Embryonic facial prominence (tissue), 1 donor: Measurements from ENCODE around the gene LGI4.
A peak's percentile ranks its signal among the peaks of the same experiment; 100 is the strongest.
"Not testable (repeated sequence)": the region's sequence is repeated elsewhere in the genome, so short reads cannot be mapped to it uniquely, and the experiment has no call there.

Experiments used
- DNase-seq: peaks from one replicate; pipeline ENCODE4 v3.0.0-alpha.2; 2016; ENCODE audit errors: extremely low spot score

Gene LGI4

DNA sequence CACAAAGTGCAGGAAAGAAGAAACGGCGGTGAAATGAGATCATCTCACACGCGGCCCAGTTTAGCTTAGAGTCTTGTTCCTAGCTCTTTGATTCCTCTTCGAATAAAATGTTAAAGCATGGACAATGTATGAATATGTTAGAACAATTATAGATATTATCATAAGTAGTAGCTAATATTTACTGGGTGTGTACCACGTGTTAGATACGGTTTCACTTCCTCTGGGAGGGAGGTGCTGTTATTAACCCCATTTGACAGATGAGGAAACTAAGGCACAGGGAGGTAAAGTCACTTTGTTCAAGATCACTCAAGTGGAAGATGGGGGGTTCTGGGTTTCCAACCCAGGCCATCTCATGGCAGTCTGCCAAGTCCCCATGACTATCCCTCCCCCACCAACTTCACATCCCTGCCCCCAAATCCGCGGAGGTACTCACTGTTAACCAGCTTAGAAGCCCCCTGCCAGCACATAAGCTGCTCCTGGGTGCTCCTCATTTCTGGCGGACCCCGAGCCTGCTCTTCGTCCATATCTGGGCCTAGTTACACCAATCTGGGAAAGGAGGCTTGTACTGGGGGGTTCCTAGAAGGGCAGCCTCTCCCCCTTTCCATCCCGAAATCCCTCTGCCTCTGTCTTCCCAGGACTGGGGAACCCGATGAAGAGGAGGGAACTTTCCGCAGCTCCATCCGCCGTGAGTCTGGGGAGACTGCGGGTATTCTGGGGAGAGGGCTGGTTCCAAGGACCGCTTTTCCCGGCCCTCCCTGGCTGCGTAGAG lies 7.2 kb upstream of the LGI4 start:
- no peak for DNase-seq

DNA sequence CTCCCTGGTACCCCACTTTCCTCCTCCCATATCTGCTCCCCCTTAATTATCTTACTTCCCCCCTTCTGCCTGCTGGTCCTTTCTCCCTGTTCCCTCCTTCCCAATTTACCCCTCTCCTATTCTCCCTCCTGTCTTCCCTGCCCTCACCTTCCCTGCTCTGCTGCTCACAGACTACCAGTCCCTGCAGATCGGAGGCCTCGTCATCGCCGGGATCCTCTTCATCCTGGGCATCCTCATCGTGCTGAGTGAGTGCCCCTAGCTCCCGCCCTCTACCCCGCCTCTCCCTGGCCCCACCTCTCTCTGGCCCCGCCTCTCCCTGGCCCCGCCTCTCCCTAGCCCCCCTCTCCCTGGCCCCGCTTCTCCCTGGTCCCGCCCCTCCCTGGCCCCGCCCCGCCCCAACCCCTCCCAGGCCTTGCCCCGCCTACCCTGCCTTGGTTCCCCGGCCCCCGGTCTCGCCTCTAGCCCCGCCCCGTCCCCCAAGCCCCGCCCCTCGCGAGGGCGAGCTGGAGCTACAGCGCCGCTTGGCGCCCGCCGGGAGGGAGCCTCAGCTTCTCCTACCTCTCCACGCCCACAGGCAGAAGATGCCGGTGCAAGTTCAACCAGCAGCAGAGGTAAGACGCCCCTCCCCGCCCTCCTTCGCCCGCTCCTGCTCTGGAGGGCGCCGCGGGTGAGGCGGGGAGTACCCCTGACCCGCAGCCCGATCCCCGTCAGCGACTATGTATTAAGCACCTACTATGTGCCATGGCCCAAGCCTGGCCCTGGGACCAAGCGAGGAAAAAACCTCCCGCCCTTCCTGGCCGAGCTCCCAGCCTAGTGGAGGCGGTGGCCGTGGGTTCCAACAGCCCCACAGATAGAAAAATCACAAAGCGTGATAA lies 6.3 kb upstream of the LGI4 start:
- peak; percentile 58 for DNase-seq

- no peak for DNase-seq
These were observed 5.5 kb upstream of the LGI4 start for GRCh38 chr19:35140207-35140961.

- no peak for DNase-seq
These were observed 3.5 kb upstream of the LGI4 start, which contains the start of gene FXYD1 for GRCh38 chr19:35138305-35138892. FXYD1 (plus strand) TSS chr19:35138824; CDS start chr19:35140080, 1,256 bp downstream.

GRCh38 chr19:35136977-35137702 lies 2.3 kb upstream of the LGI4 start:
- no peak for DNase-seq

DNA sequence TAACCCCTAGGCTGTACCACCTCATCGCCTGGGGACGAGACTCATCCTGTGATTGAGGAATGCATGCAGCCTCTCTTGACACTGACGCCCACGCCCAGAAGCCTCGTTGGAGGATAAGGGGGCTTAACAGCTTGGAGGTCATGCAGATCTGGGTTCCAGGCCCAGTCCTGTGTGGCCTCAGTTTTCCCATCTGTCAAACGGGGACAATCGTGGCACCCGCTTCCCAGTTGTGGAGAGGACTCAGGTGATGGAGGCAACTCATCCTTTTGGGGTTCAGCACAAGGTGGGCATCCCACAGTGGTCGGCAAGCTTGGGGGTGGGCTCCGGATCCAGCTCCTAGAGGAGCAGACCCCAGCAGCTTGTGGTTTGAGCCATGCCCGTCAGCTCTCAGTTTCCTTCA lies 1.4 kb upstream of the LGI4 start:
- no peak for DNase-seq

DNA sequence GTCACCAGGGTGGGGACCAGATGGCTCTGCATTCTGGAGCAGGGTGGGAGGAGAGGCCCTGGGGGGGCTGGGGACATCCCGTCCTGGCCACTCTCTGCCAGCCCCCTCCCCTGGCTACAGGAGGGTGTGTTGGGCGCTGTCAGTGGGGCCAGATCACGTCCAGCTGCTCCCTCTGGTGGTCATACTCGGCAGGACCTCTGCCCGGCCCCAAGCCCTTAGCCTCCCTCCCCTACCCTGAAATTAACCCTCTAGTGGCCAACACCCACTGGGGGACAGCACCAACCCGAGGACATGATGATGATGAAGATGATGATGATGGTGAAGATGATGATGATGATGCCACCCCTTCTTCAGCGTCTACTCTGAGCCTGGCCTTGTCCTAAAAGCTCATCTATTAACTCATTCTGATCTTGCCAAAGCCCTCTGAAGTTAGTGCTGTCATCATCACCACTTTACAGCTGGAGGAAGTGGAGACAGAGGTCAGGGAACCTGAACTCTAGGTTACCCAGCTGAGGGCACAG lies 590 bp upstream of the LGI4 start:
- peak; percentile 51 for DNase-seq

- DNase-seq = no peak
These were observed 1.0 kb downstream of the LGI4 start for GRCh38 chr19:35133826-35134225.

DNA sequence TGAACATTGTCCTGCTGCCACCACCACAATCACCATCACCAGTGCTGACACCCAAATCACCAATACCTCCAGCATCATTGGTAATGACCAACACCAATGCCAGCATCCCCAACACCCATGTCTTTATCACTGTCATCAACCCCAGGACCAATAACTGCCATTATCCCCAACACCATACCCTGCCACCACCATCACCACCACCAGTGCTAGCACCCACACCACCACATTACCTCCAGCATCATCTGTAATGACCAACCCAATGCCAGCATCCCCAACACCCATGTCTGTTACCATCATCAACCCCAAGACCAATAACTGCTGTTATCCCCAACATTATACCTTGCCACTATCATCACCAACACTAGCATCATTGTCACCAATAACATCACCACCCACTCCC lies 2.6 kb downstream of the LGI4 start:
- DNase-seq = no peak

GRCh38 chr19:35130761-35131720 lies 3.8 kb downstream of the LGI4 start:
- DNase-seq = no peak

- DNase-seq = not testable (repeated sequence)
These were observed 5.1 kb downstream of the LGI4 start for GRCh38 chr19:35129724-35130274.

DNA sequence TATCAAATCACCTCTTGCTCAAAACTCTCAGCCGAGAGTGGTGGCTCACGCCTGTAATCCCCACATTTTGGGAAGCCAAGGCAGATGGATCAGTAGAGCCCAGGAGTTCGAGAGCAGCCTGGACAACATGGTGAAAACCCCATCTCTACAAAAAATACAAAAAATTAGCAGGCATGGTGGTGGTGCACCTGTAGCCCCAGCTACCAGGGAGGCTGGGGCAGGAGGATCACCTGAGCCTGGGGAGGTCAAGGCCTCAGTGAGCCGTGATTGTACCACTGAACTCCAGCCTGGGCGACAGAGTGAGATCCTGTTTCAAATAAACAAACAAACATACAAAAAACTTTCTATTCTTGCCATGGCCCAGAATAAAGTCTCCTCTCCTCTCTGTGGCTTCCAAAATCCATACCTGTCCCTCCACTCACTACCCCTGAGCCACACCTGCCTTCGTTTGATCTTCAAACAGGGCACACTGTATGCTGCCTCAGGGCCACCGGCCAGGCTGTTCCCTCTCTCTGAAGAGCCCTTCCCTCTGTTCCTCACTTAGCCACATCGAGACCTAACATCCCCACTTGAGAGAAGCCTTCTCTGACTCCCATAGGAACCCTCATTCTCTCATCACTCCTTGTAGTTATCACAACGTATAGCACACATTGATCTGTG lies 6.3 kb downstream of the LGI4 start:
- no peak for DNase-seq

GRCh38 chr19:35127871-35128270 lies 7.0 kb downstream of the LGI4 start:
- no peak for DNase-seq

DNA sequence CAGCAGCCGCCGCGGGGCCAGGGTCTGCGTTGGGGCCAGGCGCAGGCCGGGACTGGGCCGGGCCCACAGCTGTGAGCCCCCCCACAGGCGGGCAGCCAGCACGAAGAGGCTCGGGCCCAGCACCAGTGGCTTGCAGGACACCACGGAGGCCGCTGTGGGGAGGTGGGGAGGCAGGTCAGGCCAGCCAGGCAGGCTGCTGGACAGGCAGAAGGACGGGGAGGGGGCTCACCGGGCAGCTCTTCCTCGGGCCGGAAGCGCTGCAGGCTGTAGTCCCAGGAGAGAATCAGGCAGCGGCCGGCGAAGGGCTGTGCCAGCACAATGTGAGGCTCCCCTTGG lies 8.3 kb downstream of the LGI4 start:
- DNase-seq = no peak

- no peak for DNase-seq
These were observed 8.9 kb downstream of the LGI4 start for GRCh38 chr19:35125749-35126623.

DNA sequence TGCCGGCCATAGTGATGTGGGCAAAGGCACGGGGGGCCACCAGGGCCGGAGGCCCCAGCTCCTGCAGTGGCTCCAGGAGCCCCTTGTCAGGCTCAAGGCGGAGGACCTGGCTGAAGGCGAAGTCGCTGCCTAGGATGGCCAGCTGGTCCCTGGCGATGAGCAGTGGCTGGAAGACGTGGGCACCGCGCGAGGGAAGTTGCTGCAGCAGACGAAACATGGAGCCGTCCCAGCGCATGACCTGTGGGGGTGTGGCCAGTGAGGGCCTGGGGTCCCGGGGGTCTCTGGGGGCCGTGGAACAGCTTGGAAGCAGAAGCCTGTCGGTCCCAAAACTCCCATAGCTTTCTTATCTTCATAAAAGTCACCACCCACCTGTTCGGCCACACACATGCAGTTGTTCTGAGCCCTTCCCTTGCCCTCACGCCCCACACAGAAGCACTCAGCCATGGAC lies 9.6 kb downstream of the LGI4 start:
- no peak for DNase-seq

- DNase-seq = peak; percentile 88
These were observed 10.5 kb downstream of the LGI4 start for GRCh38 chr19:35124098-35125060.
